Skin epidermis (tissue), 12 donors: ENCODE measurements around the gene MIER2.
"Not testable (repeated sequence)": the region's sequence is repeated elsewhere in the genome, so short reads cannot be mapped to it uniquely, and the experiment has no call there.

Experiments
- H3K27ac ChIP-seq, 21 experiments: fragments of 200-600 bp; sonication (generic) in 11 of 21; one replicate each; pipeline ENCODE4 v1.5.0; 2020; ENCODE audit warnings: mild to moderate bottlenecking in 3 of 21, inconsistent platforms in 2 of 21, moderate library complexity in 2 of 21
- H3K4me3 ChIP-seq, 7 experiments: fragments of 200-600 bp; sonication (generic) in 2 of 7; one replicate each; pipeline ENCODE4 v1.5.0; 2020; ENCODE audit warnings: inconsistent platforms in 2 of 7, mild to moderate bottlenecking in 2 of 7, moderate library complexity in 1 of 7

MIER2 gene

DNA sequence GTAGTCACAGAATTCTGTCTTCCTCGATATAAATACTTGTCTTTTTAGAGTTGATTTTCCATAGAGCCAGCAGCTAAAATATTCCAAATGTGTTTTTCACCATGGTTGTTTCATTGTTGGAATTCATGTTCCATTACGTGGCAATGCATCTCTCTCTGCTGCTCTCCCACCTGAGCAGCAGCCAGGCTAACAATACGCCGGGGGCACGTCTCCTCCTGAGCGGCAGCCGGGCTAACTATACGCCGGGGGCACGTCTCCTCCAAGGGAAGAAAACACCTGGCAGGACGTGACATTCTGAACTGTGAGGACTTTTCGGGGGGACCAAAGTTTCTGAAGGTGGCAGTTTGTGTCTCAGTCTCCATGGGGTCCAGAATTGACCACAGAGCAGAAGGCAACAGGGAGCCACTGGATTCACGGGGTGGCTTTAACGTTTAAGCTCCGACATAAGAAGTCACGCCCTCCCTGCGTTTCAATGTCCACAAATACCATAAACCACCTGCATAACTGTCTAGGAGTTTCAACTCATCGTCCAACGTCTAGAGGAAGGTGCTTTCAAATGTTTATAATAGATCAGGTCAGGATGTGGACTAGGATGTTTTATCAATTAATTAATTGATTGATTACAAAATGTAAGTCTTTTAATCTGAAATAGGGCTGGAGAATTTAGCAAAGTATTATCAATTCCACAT lies 68.5 kb downstream of the MIER2 start:
- H3K27ac ChIP-seq, result no peak overlapping the region
- no peak overlapping the region for H3K4me3 ChIP-seq

DNA sequence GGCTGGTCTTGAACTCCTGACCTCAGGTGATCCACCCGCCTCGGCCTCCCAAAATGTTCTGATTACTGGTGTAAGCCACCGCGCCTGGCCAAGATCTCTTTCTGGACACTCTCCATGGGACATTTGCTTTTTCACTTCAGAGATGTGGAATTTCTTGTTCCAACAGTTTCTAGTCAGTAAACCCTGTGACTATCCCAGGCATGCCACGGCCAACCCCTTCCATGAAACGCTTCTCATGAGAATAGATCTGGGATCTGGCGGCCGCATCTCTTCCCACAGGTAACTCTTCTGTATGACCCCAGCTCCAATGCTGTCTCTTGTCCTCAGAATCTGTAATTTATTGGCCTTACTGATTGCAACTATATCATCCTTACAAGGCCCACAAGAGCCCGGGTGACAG lies 69.6 kb downstream of the MIER2 start:
- H3K4me3 ChIP-seq, result no peak overlapping the region
- H3K27ac ChIP-seq, result no peak overlapping the region

DNA sequence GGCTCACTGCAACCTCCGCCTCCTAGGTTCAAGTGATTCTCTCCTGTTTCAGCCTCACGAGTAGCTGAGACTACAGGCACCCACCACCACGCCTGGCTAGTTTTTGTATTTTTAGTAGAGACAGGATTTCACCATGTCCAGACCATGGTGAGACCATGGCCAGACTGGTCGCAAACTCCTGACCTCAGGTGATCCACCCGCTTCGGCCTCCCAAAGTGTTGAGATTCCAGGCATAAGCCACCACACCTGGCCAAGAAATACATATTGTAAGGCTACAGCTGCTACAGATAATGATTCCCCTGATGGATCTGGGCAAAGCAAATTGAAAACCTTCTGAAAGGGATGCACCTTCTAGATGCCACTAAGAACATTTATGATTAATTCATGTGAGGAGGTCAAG lies 71.2 kb downstream of the MIER2 start:
- Histone ChIP-seq H3K27ac (no peak overlapping the region), H3K4me3 (no peak overlapping the region)

DNA sequence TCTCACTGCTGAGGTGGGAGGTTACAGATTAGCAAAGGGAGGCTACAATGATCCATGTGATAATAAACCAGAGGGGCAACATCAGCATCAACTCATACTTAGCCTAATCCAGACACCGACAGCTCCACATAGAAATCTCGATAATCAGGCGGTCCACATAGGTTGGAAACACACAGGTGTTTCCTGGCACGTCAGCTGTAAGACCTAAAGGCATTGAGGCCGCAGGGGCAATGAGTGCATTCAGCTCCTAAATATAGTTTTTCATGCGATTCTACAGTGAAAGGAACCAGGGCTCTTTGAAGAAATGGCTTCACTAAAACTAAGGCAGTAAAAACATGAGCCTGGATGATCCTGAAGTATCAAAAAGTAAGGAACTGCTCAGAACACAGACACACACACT lies 72.7 kb downstream of the MIER2 start:
- H3K27ac ChIP-seq, result no peak overlapping the region
- no peak overlapping the region for H3K4me3 ChIP-seq

DNA sequence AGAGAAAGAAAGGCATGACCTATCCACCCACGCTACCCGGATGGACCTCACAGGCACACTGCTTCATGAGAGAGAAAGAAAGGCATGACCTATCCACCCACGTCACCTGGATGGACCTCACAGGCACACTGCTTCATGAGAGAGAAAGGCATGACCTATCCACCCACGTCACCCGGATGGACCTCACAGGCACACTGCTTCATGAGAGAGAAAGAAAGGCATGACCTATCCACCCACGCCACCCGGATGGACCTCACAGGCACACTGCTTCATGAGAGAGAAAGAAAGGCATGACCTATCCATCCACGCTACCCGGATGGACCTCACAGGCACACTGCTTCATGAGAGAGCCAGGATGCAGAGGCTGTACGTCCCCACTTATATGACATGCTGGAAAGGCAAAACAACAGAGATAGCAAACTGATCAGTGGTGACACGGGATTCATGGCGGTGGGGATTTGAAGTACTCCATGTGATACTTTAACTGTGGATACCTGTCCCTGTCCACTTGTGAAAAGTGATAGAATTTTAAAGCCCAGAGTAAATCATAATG lies 73.8 kb downstream of the MIER2 start:
- not testable (repeated sequence) for H3K27ac ChIP-seq, H3K4me3 ChIP-seq

DNA sequence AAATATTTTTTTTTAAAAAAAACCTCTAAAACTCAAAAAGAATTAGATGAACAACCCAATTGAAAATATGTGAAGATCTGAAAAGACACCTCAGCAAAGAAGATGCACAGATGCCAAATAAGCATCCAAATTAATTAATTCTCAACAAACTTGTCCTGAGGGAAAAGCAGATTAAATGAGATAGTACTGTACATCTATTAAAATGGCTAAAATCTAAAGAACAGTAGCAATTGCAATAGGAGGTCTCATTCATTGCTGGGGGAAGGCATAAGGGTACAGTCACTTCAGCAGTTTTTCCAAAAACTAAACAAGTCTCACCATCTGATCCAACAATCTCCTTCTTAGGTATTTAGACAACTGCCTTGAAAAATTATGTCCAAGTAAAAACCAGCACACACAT lies 75.4 kb downstream of the MIER2 start:
- no peak overlapping the region for H3K4me3 ChIP-seq
- no peak overlapping the region for H3K27ac ChIP-seq

DNA sequence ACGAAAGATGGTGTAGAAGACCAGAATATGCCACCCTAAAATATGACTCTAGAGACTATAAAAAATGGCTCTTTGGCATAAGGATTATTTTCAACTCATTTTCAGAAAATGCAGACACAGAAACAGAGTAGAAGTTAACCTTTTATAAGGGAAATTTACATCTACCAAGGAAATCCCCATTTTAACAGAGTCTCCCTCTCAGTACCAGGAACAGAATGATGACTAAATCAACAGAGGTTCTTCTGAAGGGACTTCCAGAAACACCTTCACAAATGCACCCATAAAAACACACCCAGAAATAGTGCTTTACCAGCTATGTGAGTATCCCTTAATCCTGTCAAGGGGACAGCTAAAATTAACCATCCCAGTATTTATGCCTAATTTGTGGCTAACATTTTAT lies 82.5 kb downstream of the MIER2 start:
- Histone ChIP-seq H3K27ac (no peak overlapping the region), H3K4me3 (no peak overlapping the region)

DNA sequence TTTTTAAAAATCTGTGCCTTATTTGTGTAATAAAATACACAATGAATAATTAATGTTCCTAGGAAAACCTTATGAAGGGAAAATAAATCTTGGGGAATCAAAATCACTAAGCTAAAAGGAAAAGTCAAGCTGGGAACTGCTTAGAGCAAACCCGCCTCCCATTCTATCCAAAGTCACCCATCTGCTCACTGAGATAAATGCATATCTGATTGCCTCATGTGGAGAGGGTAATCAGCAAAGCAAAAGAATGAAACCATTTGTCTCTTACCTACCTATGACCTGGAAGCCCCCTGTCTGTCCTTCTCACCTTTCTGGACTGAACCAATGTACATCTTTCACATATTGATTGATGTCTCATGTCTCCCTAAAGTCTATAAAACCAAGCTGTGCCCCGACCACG lies 87.8 kb downstream of the MIER2 start:
- not testable (repeated sequence) for H3K27ac ChIP-seq, H3K4me3 ChIP-seq
